Measurements from ENCODE around the gene ADAMTS12.

GRCh38 chr5:33621514-33621913 lies 270.3 kb downstream of the ADAMTS12 start:
- TF ChIP-seq, protein P1, sequence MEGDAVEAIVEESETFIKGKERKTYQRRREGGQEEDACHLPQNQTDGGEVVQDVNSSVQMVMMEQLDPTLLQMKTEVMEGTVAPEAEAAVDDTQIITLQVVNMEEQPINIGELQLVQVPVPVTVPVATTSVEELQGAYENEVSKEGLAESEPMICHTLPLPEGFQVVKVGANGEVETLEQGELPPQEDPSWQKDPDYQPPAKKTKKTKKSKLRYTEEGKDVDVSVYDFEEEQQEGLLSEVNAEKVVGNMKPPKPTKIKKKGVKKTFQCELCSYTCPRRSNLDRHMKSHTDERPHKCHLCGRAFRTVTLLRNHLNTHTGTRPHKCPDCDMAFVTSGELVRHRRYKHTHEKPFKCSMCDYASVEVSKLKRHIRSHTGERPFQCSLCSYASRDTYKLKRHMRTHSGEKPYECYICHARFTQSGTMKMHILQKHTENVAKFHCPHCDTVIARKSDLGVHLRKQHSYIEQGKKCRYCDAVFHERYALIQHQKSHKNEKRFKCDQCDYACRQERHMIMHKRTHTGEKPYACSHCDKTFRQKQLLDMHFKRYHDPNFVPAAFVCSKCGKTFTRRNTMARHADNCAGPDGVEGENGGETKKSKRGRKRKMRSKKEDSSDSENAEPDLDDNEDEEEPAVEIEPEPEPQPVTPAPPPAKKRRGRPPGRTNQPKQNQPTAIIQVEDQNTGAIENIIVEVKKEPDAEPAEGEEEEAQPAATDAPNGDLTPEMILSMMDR (IDR thresholded peaks at IDR 0.05) = no peak
- TF ChIP-seq POLR2A (IDR thresholded peaks at IDR 0.05; ENCODE audit: low read depth) (no peak), POLR2AphosphoS5 (IDR thresholded peaks at IDR 0.05) (no peak), EP300 (IDR thresholded peaks at IDR 0.05) (no peak)
